Fibroblast of lung (primary cell): ENCODE data around the gene GRID1.

ENCODE experiments used
- EZH2 ChIP-seq: IDR thresholded peaks from 2 replicates; pipeline ENCODE4 v1.5.1; 2012; ENCODE audit warnings: low read length, control low read depth, mild to moderate bottlenecking; ENCODE audit errors: missing control alignments
- TF ChIP-seq, protein P1 (sequence below), 2 donors: IDR thresholded peaks in 1 of 2; conservative IDR thresholded peaks in 1 of 2; 1 replicate in 1 of 2; 2 replicates in 1 of 2; pipeline ENCODE4 v1.5.1; 2011 to 2012; ENCODE audit warnings: low read length in 2 of 2, control low read depth in 1 of 2, inconsistent platforms in 1 of 2, low read depth in 1 of 2, mild to moderate bottlenecking in 1 of 2

DNA sequence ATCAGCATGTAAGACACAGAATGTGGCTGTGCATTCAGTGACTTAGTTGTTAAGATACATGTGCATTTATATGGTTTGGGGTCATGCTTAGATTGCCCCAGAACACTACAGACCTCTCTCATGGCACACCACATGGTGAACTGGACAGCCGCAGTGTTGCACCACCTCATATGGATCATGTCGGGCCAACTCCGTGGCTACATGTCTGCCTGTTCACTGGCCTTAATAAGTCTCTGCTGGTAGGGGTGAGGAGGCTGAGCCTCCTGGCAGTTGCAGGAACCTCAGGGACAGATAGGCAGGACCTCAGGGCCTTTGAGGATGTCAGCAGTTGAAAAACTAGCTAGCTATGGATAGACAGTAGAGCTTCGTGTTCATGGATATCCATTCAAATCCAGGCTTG is 751.0 kb downstream of the GRID1 start:
- TF ChIP-seq, protein P1, sequence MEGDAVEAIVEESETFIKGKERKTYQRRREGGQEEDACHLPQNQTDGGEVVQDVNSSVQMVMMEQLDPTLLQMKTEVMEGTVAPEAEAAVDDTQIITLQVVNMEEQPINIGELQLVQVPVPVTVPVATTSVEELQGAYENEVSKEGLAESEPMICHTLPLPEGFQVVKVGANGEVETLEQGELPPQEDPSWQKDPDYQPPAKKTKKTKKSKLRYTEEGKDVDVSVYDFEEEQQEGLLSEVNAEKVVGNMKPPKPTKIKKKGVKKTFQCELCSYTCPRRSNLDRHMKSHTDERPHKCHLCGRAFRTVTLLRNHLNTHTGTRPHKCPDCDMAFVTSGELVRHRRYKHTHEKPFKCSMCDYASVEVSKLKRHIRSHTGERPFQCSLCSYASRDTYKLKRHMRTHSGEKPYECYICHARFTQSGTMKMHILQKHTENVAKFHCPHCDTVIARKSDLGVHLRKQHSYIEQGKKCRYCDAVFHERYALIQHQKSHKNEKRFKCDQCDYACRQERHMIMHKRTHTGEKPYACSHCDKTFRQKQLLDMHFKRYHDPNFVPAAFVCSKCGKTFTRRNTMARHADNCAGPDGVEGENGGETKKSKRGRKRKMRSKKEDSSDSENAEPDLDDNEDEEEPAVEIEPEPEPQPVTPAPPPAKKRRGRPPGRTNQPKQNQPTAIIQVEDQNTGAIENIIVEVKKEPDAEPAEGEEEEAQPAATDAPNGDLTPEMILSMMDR (conservative IDR thresholded peaks at IDR 0.05 in 1 of 2, IDR thresholded peaks at IDR 0.05 in 1 of 2; ENCODE audit: low read depth in 1 of 2, low read length in 2 of 2): no peak
- TF ChIP-seq EZH2: no peak
